Heart left ventricle (tissue), 16 donors: ENCODE results near the gene SSC5D. TPM values are rescaled to one million over a fixed set of nuclear protein-coding genes. Genes with fewer than 3 reads are reported as not detected.

Source experiments
- ATAC-seq, 4 donors: fragments of 200-7000 bp; cut with Tn5 transposase; one replicate each; pipeline ENCODE4 v1.9.1; 2020 to 2022; ENCODE audit warnings: moderate library complexity in 4 of 4, mild to moderate bottlenecking in 3 of 4, moderate number of reproducible peaks in 1 of 4
- DNase-seq, 5 donors: peaks; one replicate each; pipeline ENCODE4 v3.0.0-alpha.2; 2020
- H3K27ac ChIP-seq, 12 donors: fragments of 200-600 bp; sonication (generic) in 4 of 12; one replicate each; pipeline versions ENCODE4 v1.5.0 to v1.8.0; 2016 to 2022; ENCODE audit warnings: mild to moderate bottlenecking in 2 of 12
- H3K27me3 ChIP-seq, 9 donors: fragments of 200-600 bp; sonication (generic) in 2 of 9; one replicate each; pipeline versions ENCODE4 v1.5.1 to v1.8.0; 2016 to 2022; ENCODE audit warnings: mild to moderate bottlenecking in 3 of 9
- H3K36me3 ChIP-seq, 9 donors: fragments of 200-600 bp; sonication (generic) in 2 of 9; one replicate each; pipeline versions ENCODE4 v1.5.0 to v1.8.0; 2018 to 2022; ENCODE audit warnings: mild to moderate bottlenecking in 2 of 9
- H3K4me1 ChIP-seq, 12 donors: fragments of 200-600 bp; sonication (generic) in 4 of 12; one replicate each; pipeline versions ENCODE4 v1.5.0 to v1.8.0; 2016 to 2022; ENCODE audit warnings: mild to moderate bottlenecking in 3 of 12
- H3K4me3 ChIP-seq, 12 donors: fragments of 200-600 bp; sonication (generic) in 4 of 12; one replicate each; pipeline versions ENCODE4 v1.5.0 to v1.8.0; 2017 to 2022; ENCODE audit warnings: mild to moderate bottlenecking in 9 of 12, moderate library complexity in 4 of 12
- H3K9me3 ChIP-seq, 12 donors: fragments of 200-600 bp; sonication (generic) in 4 of 12; one replicate each; pipeline versions ENCODE4 v1.5.0 to v1.8.0; 2016 to 2022; ENCODE audit warnings: mild to moderate bottlenecking in 1 of 12
- CTCF ChIP-seq, 12 donors: fragments of 200-600 bp; sonication (generic) in 4 of 12; IDR thresholded peaks; one replicate each; pipeline versions ENCODE4 v1.5.0 to v1.8.0; 2018 to 2022; ENCODE audit warnings: antibody characterized with exemption in 12 of 12, mild to moderate bottlenecking in 5 of 12
- POLR2A ChIP-seq, 2 donors: fragments of 450-650 bp; IDR thresholded peaks; one replicate each; pipeline ENCODE4 v1.6.1; 2017; ENCODE audit warnings: antibody characterized with exemption in 2 of 2, mild to moderate bottlenecking in 2 of 2, moderate library complexity in 2 of 2
- WGBS, 4 donors: extraction: QIAGEN DNeasy Blood & Tissue Kit in 2 of 4; methylation state at CpG; one replicate each; pipeline versions ENCODE4 v1.1.5 to v1.1.7; 2013 to 2018; 5-methylcytosine and 5-hydroxymethylcytosine counted together
- intact Hi-C, 10 donors: fragments of 100-400 bp; cut with DNase I; formaldehyde crosslinking; loops; one replicate each; pipeline versions ENCODE4 v1.11.1 to v1.14.2; 2022
- polyA plus RNA-seq, 2 donors: library from polyadenylated mRNA; stranded (reverse); fragments of 200-250 nt; gene quantifications; one replicate each; pipeline ENCODE4 v1.2.3, GENCODE V29; 2013
- total RNA-seq, 9 donors: library from RNA; depleted of rRNA in 2 of 9; stranded (reverse); fragments of >200 nt in 2 of 9; fragmentation: NEBNext Ultra II Directional in 3 of 9; extraction: Animal tissue kit (Norgen Biotek cat#: 25700) in 3 of 9; gene quantifications; one replicate each; pipeline versions ENCODE4 v1.1.0 to v1.2.4, GENCODE V29; 2016 to 2023
- donor health status: ischemic (EF 13 %, LVEDD 7.1; RV severe dilation, severe dysfunction).
- donor health status: healthy with polysubstance abuse.
- donor health status: DM: no; HTN: yes; CAD: no.
- donor health status: DM: no; HTN: no; CAD: no.
- donor health status: ischemic (EF 25% LVEDD 6.9; RV normal size, moderate dysfunction).
- donor health status: ischemic (EF 25% LVEDD 5.7; RV mildly dilated, moderate dysfunction).
- donor health status: healthy.
- donor health status: DM: yes; HTN: yes; CAD: no.
- donor health status: ischemic (EF 35%, LVEDD 5.7; RV mildly dilated, moderate dysfunction).
- donor health status: nonischemic (EF 11% LVEDD 7.7; RV severe dilation, severe dysfunction).
- donor health status: DM: yes; HTN: yes; CAD: no.
- donor health status: PGD.
- donor health status: ischemic (EF 29% LVEDD 5.4; RV normal size, mild dysfunction).
- donor health status: nonischemic (EF 23%, LVEDD 6.1; RV moderate dilation, normal function).

Gene SSC5D
- total and polyA plus RNA-seq, 11 donors: 0.91 to 6.2 (median 3.1) TPM

- H3K36me3 ChIP-seq: no peaks in the 10 kb centered on the region
- no peak for DNase-seq
- H3K4me3 ChIP-seq: no peak overlapping the region
- TF ChIP-seq POLR2A (IDR thresholded peaks at IDR 0.05): no peak
- no peak for TF ChIP-seq CTCF (IDR thresholded peaks at IDR 0.05)
- ATAC-seq: peak in 1 of 4 donors; percentile 6
- WGBS, 4 donors: 80 to 87% (median 84%) methylated on average over 32 to 33 of the region's 33 CpGs
- H3K27ac ChIP-seq: no peak overlapping the region
- no peaks in the 10 kb centered on the region for H3K27me3 ChIP-seq
- H3K9me3 ChIP-seq: no peaks in the 10 kb centered on the region
- peaks cover 0 to 8% (median 0%) of the 10 kb centered on the region in 12 donors for H3K4me1 ChIP-seq
- intact Hi-C loops: no loop called here
Observed at GRCh38 chr19:55539090-55539984, 51.1 kb downstream of the SSC5D start.

DNA sequence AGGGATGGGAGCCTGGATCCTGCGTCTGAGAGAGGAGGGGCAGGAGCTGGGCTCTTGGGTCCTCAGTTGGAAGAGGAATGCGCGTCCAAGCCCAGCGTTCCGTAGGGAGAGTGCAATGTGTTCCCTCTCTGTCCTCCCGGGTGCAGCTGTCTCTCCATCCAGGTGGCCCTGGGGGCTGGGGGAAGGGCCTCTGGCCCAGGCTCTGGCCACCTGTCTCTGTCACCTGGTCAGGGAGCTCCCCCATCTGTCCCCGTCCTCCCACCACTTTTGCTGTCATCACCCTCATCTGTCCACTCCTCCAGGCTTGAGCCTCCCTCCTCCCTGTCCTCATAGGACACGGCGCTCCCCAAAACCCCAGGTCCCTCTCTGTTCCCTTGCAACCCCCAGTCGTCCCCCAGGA, 52.4 kb downstream of the SSC5D start:
- Histone ChIP-seq H3K9me3 (no peaks in the 10 kb centered on the region), H3K4me1 (peaks cover 0 to 11% (median 5%) of the 10 kb centered on the region in 12 donors), H3K36me3 (no peaks in the 10 kb centered on the region), H3K27ac (no peak overlapping the region), H3K4me3 (no peak overlapping the region), H3K27me3 (no peaks in the 10 kb centered on the region)
- intact Hi-C loops: no loop called here
- DNase-seq (no peak), ATAC-seq (no peak)
- TF ChIP-seq CTCF (IDR thresholded peaks at IDR 0.05) (no peak), POLR2A (IDR thresholded peaks at IDR 0.05) (no peak)
- 46 to 60% (median 53%) methylated on average over 10 of the region's 10 CpGs for WGBS, 4 donors

DNA sequence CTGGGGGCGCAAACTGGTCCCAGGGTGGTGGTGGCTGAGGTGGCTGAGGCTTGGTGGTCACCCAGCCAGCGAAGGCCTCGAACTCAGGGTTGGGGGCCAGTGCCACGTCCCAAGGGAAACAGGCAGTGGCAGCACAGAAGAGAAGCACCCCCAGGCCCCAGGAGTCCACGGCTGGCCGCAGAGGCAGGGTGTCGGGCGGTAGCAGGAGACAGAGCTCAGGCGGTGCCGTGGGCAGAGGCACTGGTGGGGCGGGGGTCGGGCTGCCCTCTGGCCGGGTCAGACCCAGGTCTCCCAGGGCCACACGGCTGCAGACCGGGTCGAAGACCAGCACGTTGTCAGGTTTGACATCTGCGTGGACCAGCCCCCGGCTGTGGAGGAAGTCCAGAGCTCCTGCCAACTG, 52.9 kb downstream of the SSC5D start:
- DNase-seq: no peak
- H3K27ac ChIP-seq: no peak overlapping the region
- intact Hi-C loops: no loop called here

More for the DNA sequence above, 52.9 kb downstream of the SSC5D start:
- H3K36me3 ChIP-seq: no peaks in the 10 kb centered on the region
- 74 to 86% (median 79%) methylated on average over 12 to 19 of the region's 19 CpGs for WGBS, 4 donors
- TF ChIP-seq CTCF (IDR thresholded peaks at IDR 0.05) (no peak), POLR2A (IDR thresholded peaks at IDR 0.05) (no peak)
- H3K27me3 ChIP-seq: no peaks in the 10 kb centered on the region
- peaks cover 0 to 16% (median 7%) of the 10 kb centered on the region in 12 donors for H3K4me1 ChIP-seq
- H3K9me3 ChIP-seq: no peaks in the 10 kb centered on the region
- no peak for ATAC-seq
- H3K4me3 ChIP-seq: no peak overlapping the region
